Iris pigment epithelial cell (primary cell): ENCODE data around the gene ANGPTL8.

Experiments used
- DNase-seq: peaks from one replicate; pipeline ENCODE4 v3.0.0-alpha.2; 2011; ENCODE audit warnings: low read depth

ANGPTL8 gene

GRCh38 chr19:11291415-11291814 is 52.0 kb downstream of the ANGPTL8 start:
- DNase-seq, result no peak
